Spleen (tissue), 11 donors: ENCODE data around the gene POU2F1. TPM values are rescaled to one million over a fixed set of nuclear protein-coding genes. Genes with fewer than 3 reads are reported as not detected.

Source experiments
- DNase-seq: peaks from one replicate; pipeline ENCODE4 v3.0.0-alpha.2; 2020
- H3K27ac ChIP-seq, 8 donors: fragments of 200-600 bp; sonication (generic) in 7 of 8; 1 replicate in 4 of 8; 2 replicates in 4 of 8; pipeline versions ENCODE4 v1.5.0 to v1.8.0; 2016 to 2021; ENCODE audit warnings: inconsistent platforms in 4 of 8, mild to moderate bottlenecking in 4 of 8, moderate library complexity in 1 of 8
- H3K27me3 ChIP-seq, 7 donors: fragments of 200-600 bp; sonication (generic) in 6 of 7; replicated peaks in 1 of 7; 1 replicate in 4 of 7; 2 replicates in 3 of 7; pipeline versions ENCODE4 v1.5.0 to v1.8.0; 2016 to 2021; ENCODE audit warnings: inconsistent platforms in 3 of 7, mild to moderate bottlenecking in 1 of 7
- H3K36me3 ChIP-seq, 6 donors: fragments of 200-600 bp; sonication (generic) in 5 of 6; 1 replicate in 4 of 6; 2 replicates in 2 of 6; pipeline versions ENCODE4 v1.5.0 to v1.8.0; 2016 to 2021; ENCODE audit warnings: inconsistent platforms in 2 of 6
- H3K4me1 ChIP-seq, 6 donors: fragments of 200-600 bp; sonication (generic) in 5 of 6; 1 replicate in 3 of 6; 2 replicates in 3 of 6; pipeline versions ENCODE4 v1.5.0 to v1.8.0; 2016 to 2021; ENCODE audit warnings: inconsistent platforms in 3 of 6
- H3K4me3 ChIP-seq, 8 donors: fragments of 200-600 bp; sonication (generic) in 7 of 8; 1 replicate in 4 of 8; 2 replicates in 4 of 8; pipeline versions ENCODE4 v1.5.0 to v1.8.0; 2016 to 2021; ENCODE audit warnings: inconsistent platforms in 4 of 8, mild to moderate bottlenecking in 4 of 8, moderate library complexity in 2 of 8
- H3K9me3 ChIP-seq, 8 donors: fragments of 200-600 bp; sonication (generic) in 7 of 8; 1 replicate in 4 of 8; 2 replicates in 4 of 8; pipeline versions ENCODE4 v1.5.0 to v1.8.0; 2016 to 2021; ENCODE audit warnings: inconsistent platforms in 4 of 8
- POLR2A ChIP-seq, 3 donors: fragments of 450-650 bp; IDR thresholded peaks; one replicate each; pipeline ENCODE4 v1.5.1; 2017; ENCODE audit warnings: antibody characterized with exemption in 3 of 3, mild to moderate bottlenecking in 1 of 3
- POLR2AphosphoS5 ChIP-seq, 3 donors: sonication (generic); formaldehyde crosslinking; IDR thresholded peaks; one replicate each; pipeline ENCODE4 v1.5.1; 2017; ENCODE audit warnings: antibody characterized with exemption in 3 of 3
- WGBS, 5 donors: extraction: QIAGEN DNeasy Blood & Tissue Kit in 3 of 5; methylation state at CpG; one replicate each; pipeline versions ENCODE4 v1.1.5 to v1.1.7; 2013 to 2018; 5-methylcytosine and 5-hydroxymethylcytosine counted together
- intact Hi-C: fragments of 100-400 bp; cut with DNase I; formaldehyde crosslinking; loops from one replicate; pipeline ENCODE4 v1.15.0; 2023; ENCODE audit warnings: low total_unique reads
- polyA plus RNA-seq, 3 donors: library from polyadenylated mRNA; stranded (reverse); fragments of 200-250 nt; gene quantifications; one replicate each; pipeline ENCODE4 v1.2.1, GENCODE V29; 2013
- total RNA-seq, 7 donors: library from RNA; depleted of rRNA in 3 of 7; stranded (reverse); fragments of >200 nt in 3 of 7; fragmentation: NEBNext Ultra II Directional in 4 of 7; extraction: Animal tissue kit (Norgen Biotek cat#: 25700) in 4 of 7; gene quantifications; one replicate each; pipeline versions ENCODE4 v1.1.0 to v1.2.1, GENCODE V29; 2016 to 2021
- TF ChIP-seq, protein P1 (sequence below), 11 experiments: fragments of 200-600 bp in 7 of 11; fragments of 450-650 bp in 4 of 11; sonication (generic) in 4 of 11; IDR thresholded peaks in 8 of 11; conservative IDR thresholded peaks in 3 of 11; 1 replicate in 7 of 11; 2 replicates in 4 of 11; pipeline versions ENCODE4 v1.4.0 to v1.8.0; 2016 to 2021; ENCODE audit warnings: antibody characterized with exemption in 11 of 11, inconsistent platforms in 4 of 11, mild to moderate bottlenecking in 1 of 11
- donor health status: healthy with polysubstance abuse.
- donor health status: DM: no; HTN: no; CAD: no; lungs with moderate emphysema.
- donor health status: DM: no; HTN: no; CAD: no.
- donor health status: Bipolar disorder and iron deficiency.
- donor health status: healthy.
- donor health status: DM: no; HTN: no; CAD: no.
- donor health status: DM: yes; HTN: yes; CAD: no.

POU2F1 gene
- total and polyA plus RNA-seq, 10 donors: 1.8 to 60.3 (median 27.4) TPM

DNA sequence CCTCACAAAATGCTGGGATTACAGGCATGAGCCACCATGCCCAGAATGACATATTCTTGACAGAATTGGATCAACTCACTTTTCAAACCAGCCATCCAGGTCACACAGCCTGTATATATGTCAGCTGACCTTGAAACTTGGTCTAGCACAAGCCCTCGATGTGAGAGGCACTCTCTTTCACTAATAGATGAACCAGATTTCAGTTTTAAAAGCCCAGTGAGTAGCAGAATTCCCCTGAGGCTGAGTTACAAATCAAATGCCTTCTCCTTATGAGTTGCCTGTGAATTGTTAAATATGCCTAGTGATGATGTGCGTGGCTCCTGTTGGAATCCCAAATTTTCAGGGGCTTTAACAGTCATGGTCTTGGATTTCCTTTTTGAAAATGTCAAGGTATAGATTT, 208.9 kb downstream of the POU2F1 start:
- Histone ChIP-seq H3K4me1 (peaks cover 3 to 59% (median 43%) of the 10 kb centered on the region in 6 donors), H3K9me3 (no peaks in the 10 kb centered on the region), H3K27me3 (no peaks in the 10 kb centered on the region), H3K36me3 (peaks cover 0 to 37% (median under 1%) of the 10 kb centered on the region in 6 donors), H3K27ac (peak overlapping the region in 6 of 8 donors; percentile 34 to 88 (median 76)), H3K4me3 (no peak overlapping the region)
- no peak for DNase-seq
- intact Hi-C loops: no loop called here
- 64 to 76% (median 72%) methylated on average over 2 of the region's 2 CpGs for WGBS, 5 donors
- no peak for TF ChIP-seq POLR2AphosphoS5 (IDR thresholded peaks at IDR 0.05)
- TF ChIP-seq, protein P1, sequence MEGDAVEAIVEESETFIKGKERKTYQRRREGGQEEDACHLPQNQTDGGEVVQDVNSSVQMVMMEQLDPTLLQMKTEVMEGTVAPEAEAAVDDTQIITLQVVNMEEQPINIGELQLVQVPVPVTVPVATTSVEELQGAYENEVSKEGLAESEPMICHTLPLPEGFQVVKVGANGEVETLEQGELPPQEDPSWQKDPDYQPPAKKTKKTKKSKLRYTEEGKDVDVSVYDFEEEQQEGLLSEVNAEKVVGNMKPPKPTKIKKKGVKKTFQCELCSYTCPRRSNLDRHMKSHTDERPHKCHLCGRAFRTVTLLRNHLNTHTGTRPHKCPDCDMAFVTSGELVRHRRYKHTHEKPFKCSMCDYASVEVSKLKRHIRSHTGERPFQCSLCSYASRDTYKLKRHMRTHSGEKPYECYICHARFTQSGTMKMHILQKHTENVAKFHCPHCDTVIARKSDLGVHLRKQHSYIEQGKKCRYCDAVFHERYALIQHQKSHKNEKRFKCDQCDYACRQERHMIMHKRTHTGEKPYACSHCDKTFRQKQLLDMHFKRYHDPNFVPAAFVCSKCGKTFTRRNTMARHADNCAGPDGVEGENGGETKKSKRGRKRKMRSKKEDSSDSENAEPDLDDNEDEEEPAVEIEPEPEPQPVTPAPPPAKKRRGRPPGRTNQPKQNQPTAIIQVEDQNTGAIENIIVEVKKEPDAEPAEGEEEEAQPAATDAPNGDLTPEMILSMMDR (IDR thresholded peaks at IDR 0.05 in 8 of 11, conservative IDR thresholded peaks at IDR 0.05 in 3 of 11): no peak
- no peak for TF ChIP-seq POLR2A (IDR thresholded peaks at IDR 0.05)

GRCh38 chr1:167430134-167430848, 209.6 kb downstream of the POU2F1 start:
- intact Hi-C loops: no loop called here
- no peak for TF ChIP-seq POLR2A (IDR thresholded peaks at IDR 0.05)
- peak; percentile 54 to 78 (median 70) for TF ChIP-seq POLR2AphosphoS5 (IDR thresholded peaks at IDR 0.05)

GRCh38 chr1:167430849-167431242, 210.2 kb downstream of the POU2F1 start:
- no peak for DNase-seq
- 60 to 71% (median 70%) methylated on average over 10 of the region's 10 CpGs for WGBS, 5 donors
- TF ChIP-seq POLR2AphosphoS5 (IDR thresholded peaks at IDR 0.05): peak in 1 of 3 donors; percentile 43
- TF ChIP-seq, protein P1 (IDR thresholded peaks at IDR 0.05 in 8 of 11, conservative IDR thresholded peaks at IDR 0.05 in 3 of 11): no peak
- H3K4me3 ChIP-seq: no peak overlapping the region
- H3K27me3 ChIP-seq: no peaks in the 10 kb centered on the region
- intact Hi-C loops: no loop called here
- peaks cover 3 to 59% (median 43%) of the 10 kb centered on the region in 6 donors for H3K4me1 ChIP-seq
- H3K9me3 ChIP-seq: no peaks in the 10 kb centered on the region
- peaks cover 0 to 36% (median 0%) of the 10 kb centered on the region in 6 donors for H3K36me3 ChIP-seq
- H3K27ac ChIP-seq: peak overlapping the region; percentile 11 to 88 (median 70)

More at GRCh38 chr1:167430134-167430848, 209.6 kb downstream of the POU2F1 start:
- Histone ChIP-seq H3K4me3 (peak overlapping the region in 1 of 8 donors; percentile 20), H3K4me1 (peaks cover 3 to 59% (median 43%) of the 10 kb centered on the region in 6 donors), H3K27me3 (no peaks in the 10 kb centered on the region), H3K36me3 (peaks cover 0 to 36% (median 0%) of the 10 kb centered on the region in 6 donors), H3K9me3 (no peaks in the 10 kb centered on the region), H3K27ac (peak overlapping the region; percentile 18 to 88 (median 70))
- WGBS, 5 donors: 60 to 77% (median 68%) methylated on average over 15 to 17 of the region's 17 CpGs
- DNase-seq: no peak

DNA sequence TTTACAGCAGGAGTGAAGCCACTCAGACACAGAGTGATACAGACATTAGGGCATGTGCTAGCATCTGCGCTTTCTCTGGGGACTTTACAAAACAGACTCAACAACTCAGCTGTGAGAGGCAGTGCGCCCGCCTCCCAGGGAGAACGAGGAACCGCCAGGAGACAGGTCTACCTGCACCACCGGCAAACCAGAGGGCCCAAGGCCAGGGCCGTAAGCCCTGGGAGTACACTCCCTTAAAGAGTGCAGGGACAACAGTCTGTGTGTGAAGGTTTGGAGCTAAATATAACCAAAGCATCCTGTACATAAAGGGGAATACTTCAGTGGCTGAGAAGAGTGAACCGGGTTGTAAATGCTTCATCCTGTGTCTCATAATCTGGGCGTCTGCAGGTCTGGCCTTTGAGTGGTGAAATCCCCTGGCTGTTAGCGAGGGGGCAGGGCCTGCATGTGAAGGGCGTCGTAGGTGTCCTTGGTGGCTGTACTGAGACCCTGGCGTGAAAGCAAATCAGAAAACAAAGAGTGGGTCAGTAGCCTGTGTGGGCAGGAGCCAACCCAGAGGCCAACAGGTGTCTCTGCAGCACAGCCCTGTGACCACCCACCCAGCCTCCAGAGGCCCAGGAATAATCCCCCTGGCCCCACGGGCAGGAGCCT, 210.7 kb downstream of the POU2F1 start:
- DNase-seq: no peak
- intact Hi-C loops: no loop called here
- H3K36me3 ChIP-seq: peaks cover 0 to 34% (median 0%) of the 10 kb centered on the region in 6 donors
- H3K4me3 ChIP-seq: no peak overlapping the region
- 57 to 75% (median 65%) methylated on average over 13 to 14 of the region's 14 CpGs for WGBS, 5 donors
- no peak for TF ChIP-seq POLR2A (IDR thresholded peaks at IDR 0.05)
- TF ChIP-seq, protein P1 (IDR thresholded peaks at IDR 0.05 in 8 of 11, conservative IDR thresholded peaks at IDR 0.05 in 3 of 11): no peak
- no peak for TF ChIP-seq POLR2AphosphoS5 (IDR thresholded peaks at IDR 0.05)
- peaks cover 3 to 59% (median 43%) of the 10 kb centered on the region in 6 donors for H3K4me1 ChIP-seq
- H3K27me3 ChIP-seq: no peaks in the 10 kb centered on the region
- H3K9me3 ChIP-seq: no peaks in the 10 kb centered on the region
- peak overlapping the region in 7 of 8 donors; percentile 11 to 88 (median 75) for H3K27ac ChIP-seq
